GM19099 (cell line): ENCODE results near the gene SPOCD1.

Source experiments
- POLR2A ChIP-seq: IDR thresholded peaks from 3 replicates; pipeline ENCODE4 v1.6.1; 2011; ENCODE audit warnings: low read depth; ENCODE audit not compliant: insufficient read length; ENCODE audit errors: extremely low read depth

Gene SPOCD1

DNA sequence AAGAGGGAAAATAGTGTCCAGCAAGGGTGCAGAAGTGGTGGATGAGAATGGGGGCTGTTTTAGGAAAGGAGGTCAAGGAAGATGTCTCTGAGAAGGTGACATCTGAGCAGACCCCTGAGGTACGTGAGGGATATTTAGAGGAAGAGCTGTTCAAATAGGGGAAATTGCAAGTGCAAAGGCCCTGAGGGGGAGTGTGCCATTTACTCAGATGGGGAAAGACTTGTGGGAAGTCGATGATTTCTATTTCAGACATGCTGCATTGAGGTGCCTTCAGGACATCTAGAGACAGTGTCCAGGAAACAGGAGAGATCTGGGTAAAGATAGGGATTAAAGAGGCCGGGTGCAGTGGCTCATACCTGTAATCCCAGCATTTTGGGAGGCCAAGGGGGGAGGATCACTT is 41.3 kb downstream of the SPOCD1 start:
- no peak for TF ChIP-seq POLR2A

DNA sequence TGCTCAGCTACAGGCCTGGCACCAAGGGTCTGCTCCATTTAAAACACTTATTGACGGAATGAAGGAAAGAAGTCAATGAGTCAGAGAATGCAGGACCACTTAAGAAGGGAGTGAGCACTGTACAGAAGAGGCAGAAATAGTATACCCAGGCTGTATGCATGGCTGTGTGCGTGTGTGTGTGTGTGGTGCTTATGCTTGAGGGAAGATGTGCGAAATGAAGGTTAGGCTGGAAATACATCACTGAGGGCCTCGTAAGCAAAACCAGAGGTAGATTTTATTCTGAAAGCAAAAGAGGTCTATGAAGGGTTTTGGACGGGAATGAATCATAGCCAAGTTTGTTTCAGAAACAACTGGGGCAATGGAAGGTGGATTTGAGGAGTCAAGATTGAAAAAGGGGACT is 42.0 kb downstream of the SPOCD1 start:
- TF ChIP-seq POLR2A: no peak

DNA sequence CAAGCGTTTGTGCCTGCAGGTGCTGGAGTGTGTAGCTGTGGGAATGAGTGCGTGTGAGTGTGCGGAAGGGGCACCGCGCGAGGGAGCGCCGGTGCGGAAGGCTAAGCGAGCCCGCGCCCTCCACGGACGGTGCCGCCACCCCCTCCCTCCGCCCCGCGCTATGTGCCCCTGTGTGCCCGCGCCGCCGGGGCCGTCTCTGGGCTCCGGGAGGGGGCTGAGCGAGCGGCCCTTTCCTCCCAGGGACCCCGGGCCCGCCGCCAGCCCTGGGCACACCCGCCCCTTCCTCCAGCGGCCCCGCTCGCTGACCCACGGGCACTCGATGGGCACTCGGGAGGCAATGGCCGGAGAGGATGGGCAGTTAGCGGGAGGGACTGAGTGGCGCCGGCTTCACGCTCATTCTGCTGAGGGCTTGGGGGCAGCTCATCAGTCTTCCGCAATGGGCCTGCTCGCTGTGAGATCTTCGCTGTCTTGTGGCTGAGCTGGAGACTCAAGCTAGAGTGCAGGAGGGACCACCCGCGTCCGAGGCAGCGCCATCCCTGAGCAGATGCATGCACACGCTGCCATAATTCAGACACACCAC is 43.1 kb downstream of the SPOCD1 start:
- TF ChIP-seq POLR2A: no peak

DNA sequence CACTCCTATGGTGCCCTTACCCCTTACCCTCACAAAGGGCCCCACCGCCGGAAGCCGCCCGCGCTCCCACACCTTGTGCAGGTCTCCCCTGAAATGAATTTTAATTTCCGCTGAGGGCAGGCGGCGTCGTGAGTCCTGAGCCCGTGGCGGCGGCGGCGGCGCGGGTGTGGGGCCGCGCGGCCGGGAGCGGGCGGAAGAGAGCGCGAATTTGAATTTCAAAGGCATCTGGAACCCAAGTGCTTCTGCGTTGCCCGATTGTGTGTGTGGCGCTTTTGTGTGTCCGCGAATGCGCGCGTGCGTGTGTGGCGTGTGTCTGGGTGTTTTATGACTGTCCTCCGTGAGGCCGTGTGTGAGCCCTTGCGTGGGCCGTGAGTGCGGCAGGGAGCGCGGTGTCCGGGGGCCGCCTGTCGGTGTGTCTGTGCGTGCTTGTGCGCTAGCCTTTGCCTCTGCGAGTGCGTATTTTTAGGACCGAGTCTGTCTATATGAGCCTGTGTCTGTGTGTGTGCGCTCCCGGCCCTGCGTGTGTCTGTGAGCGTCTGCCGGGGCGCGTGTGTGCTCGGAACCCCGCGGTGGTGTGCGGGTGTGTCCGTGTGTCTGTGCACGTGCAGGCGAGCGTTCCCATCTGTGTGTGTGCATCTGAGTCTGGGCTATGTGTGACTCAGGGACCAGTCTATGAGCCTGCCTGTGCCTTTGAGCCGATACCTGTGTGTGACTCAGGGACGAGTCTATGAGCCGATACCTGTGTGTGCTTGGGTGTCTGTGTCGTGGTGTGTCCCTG is 43.7 kb downstream of the SPOCD1 start:
- no peak for TF ChIP-seq POLR2A

DNA sequence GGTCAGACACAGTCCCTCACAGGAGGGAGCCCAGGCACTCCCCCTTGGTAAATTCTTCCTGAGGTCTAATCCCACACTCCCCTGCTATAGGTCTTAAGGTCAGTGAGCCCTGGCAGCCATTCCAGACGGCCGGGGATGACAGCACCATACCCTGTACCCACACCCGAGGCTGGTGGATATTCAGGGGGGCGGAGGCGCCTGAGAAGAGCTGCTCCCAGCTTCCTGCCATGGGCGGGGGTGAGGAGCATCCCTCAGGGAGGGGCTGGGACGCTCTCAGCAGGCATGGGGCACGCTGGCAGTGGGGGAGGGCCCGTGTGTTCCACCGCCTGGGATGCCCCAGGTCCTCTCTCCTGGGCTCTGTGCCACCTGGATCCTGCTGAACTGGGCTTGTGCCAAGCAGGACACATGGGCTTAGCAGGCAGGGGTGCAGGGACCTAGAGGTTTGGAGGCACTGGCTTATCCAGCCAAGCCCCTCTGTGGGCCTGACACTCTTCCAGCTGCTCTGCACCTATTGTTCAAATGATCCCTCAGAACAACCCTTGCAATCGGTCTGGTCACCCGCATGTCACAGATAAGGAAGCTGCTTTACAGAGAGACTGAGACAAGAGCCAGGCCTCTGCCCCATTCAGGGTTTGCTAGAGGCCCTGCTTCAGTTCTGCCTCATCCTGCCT is 46.0 kb downstream of the SPOCD1 start:
- TF ChIP-seq POLR2A: no peak

DNA sequence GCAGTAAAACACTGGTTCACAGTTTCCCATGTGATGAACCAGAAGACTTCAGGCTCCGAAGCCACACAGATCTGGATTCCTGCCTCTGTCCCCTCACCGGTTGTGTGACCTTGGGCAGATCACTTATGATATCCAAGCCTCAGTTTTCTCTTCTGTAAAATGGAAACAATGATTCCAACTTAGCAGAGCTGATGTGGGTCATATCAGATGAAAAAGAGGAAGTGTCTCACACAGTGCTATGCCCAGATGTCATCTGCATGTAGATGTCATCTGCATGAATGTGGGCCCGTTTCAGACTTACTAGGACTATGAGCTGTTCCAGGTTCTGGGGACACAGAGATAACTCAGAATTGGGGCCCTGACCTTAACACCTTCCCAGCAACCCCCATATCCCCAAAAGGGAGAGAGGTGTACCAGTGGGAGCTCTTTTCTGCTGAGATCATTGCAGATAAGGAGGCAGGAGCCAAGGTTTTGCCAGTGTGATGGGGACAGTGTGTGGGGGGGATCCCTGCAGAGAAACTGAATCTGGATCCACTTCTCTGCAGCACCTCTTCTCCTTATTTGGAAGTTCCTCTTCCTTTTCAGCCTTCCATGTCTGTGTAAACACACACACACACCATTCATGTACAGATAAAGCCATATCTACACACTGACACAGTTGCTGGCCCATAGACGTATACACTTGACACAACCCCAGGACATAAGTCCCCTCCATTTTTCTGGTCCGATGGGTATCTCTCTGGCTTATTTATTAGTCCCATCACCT is 46.7 kb downstream of the SPOCD1 start:
- TF ChIP-seq POLR2A: no peak

DNA sequence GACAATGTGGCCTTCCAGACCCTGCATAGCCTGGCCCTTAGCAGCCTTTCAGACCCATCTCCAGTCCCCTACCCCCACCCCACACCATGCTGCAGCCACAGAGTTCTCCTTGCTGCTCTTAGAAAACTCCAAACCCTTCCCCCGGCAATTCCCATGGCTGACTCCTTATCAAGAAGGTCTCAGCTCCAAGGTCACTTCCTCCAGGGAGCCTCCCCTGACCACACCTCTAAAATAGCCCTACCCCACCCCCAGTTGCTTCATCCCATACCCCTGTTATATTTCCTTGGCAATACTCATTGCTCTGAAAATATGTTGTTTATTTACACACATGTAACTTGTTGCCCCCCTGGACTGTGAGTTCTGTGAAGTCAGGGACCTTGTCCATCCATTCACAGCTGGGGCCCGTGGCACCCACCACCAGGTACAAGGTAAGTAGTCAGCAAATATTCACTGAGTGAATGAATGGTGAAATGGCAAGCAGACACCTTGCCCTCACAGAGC is 47.4 kb downstream of the SPOCD1 start:
- no peak for TF ChIP-seq POLR2A

DNA sequence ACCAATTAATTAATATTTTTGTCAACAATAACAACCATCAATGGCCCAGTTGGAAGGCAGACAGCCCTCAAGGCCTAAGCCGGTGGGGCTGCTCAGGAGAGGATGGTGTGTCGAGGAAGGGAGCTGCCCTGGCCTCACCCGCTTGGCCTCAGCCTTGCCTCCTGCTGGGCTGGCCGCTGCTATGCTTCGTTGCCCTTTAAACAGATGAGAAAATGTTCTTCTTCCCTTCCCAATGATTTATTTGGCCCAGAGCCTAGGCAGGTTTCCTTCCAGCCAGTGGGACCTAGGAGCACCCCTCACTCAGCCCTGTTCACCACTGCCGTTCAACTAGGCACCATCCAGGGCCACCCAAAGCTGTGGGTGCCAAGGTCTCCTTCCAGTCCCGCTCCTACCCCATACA is 48.6 kb downstream of the SPOCD1 start:
- no peak for TF ChIP-seq POLR2A

DNA sequence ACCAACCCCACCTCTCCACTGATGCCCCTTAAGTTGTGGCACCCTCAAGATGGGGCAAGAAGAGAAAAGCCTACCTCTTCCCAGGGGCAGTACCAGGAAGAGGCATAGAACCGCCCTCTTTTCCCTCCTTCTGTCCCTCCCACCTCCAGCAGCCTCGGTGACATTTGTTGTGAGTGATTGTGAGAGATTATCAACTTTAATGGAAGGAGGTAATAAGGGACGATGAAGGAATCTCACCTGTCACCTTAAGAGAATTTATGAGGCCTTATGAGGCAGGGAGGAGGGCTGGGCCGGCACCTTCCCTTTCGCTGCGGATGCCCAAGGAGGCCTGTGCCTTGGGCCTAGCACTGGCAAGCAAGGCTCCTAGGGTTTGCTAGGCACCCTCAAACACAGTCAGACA is 50.3 kb downstream of the SPOCD1 start:
- TF ChIP-seq POLR2A: no peak

DNA sequence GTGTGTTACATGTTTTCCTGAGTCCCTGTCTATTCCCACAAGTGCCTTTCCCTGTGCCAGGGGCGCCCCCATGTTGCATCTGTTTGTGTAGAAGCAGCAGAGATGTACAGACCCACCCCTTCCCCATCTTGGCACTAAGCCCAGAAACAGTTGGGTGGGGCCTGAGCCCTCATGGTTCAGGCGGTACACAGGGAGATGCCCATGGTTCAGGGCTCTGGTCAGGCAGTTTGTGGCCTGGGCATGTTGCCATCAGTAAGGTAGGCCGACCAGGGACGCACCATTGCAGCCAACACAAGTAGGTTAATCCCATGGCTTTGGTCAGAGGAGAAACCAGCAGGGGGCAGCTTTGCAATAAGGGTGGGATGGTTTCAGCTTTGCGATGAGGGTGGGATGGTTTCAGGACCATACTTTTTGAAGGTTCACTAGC is 50.8 kb downstream of the SPOCD1 start:
- TF ChIP-seq POLR2A: no peak

DNA sequence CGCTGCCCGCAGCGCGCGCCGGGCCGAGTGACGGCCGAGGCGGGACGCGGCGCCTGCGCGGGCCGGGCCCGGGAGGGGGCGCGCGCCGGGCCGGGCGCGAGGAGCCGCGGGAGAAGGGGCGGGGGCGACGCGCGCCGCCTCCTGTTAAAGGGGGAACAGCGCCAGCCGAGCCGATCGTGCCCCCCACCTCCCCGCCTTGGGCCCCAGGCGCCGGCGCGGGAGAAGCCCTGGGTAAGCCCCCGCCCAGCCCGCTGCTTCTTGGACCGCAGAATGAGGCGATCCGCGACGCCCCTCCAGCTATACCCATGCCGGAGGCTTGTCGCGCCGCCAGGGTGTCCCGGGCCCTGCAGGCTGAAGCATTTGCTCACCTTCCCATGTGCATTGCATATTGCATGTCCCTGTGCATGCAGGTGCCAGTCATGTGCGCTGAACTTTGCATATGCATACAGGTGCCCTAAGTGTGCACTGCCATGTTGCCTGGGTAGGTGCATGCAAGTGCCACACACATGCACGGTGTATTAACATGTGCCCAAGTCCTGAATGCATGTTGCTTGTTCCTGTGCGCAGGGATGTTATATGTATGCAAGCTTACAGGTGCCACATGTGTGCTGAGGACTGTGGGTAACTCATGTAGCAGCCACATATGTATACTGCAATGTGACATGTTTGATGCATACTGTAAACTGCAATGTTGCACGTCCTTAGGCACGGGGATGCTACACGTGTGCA is 51.3 kb downstream of the SPOCD1 start, which contains the start of gene ADGRB2:
ADGRB2 (minus strand) TSS at position 29 of the 729 bp plus-strand sequence. CDS start 7,119 bp downstream, outside the sequence.
- no peak for TF ChIP-seq POLR2A

DNA sequence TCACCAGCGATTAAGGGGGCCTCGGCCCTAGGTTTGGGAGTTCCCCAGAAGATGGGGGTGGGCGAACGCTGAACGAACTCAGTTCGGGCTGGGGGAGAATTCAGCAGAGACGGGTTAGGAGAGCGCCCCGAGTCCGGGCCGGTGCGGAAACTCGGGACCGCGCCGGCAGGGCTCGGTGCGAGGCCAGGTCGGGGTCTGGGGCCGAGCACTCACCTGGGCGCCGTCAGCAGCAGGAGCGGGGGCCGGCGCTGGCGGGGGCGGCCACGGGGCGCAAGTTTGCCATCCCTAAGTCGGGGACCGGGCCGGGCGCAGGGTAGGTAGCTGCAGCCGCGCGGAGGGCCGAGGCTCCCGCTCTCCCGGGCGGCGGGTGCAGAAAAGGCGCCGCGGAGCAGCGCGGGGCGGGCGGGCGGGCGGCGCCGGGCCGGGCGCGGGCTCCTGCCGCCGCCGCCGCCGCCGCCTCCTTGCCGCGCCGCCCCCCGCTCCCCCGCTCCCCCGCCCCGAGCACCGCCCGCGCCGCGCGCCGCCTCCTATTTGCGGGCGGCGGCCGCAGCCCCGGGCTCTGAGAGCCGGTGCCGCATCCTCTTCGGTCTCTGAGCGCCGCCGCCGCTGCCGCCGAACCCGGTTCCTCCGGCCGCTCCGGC is 52.0 kb downstream of the SPOCD1 start:
- TF ChIP-seq POLR2A: no peak

DNA sequence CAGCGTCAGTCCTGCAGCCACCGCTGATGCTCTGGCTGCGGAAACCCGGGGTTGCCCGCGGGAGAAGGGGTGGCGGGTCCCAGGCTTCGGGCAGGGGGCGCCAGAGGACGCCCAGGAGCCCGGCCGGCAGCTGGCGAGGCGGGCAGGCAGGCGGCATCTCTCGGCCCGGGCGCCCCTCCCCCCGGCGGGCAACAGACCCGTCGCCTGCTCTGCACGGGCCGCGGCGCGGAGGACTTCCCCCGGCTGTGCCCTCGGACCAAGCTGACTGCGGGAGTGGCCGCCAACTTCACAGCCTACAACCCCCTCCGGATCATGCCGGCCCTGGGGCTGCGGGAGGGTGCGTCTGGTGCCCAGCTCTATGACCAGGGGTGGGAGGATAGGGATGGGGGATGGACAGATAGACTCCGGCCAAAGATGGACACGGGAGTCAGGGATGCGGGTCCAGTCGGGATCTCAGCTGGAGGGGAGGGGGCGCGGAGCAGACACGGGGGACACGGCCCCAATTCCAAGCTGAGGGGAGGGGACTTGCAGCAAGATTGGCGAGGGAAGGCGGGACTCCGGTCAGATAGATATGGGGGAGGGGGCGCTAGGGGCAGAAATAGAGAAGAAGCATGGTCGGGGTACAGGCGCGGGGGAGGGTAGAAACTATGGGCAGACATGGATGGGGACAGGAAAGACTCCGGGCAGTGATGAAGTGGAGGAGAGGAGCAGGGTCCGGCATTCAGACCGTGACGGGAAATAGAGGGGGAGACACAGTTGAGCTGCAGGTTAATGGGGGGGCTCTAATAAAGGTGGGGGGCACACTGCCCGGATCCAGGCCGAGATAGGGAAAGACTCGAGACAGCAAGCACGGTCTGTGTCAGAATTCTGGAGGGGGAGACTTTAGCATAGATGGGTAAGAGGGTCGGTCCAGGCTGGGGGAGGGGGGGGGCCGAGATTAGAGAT is 52.8 kb downstream of the SPOCD1 start:
- no peak for TF ChIP-seq POLR2A
